K562 (cell line): Measurements from ENCODE around the gene SAMD11. TPM values are rescaled to one million over a fixed set of nuclear protein-coding genes. Genes with fewer than 3 reads are reported as not detected.

Experiments
- ATAC-seq: fragments of 200-7000 bp; cut with Tn5 transposase; 3 replicates; pipeline ENCODE4 v1.9.1; 2020; ENCODE audit warnings: moderate library complexity
- BruUV-seq: library from RNA; stranded (reverse); fragments of 400-500 nt; replicated peaks from 2 replicates; lab custom pipeline; 2021; lab: Mats Ljungman, UMichigan
- CTCF ChIA-PET: fragments of 300-600 bp; formaldehyde crosslinking; extraction: SDS; loops from one replicate; lab custom pipeline; 2021; ENCODE audit warnings: low intra/inter-chr PET ratio; lab: Yijun Ruan, JAX
- POLR2A ChIA-PET: fragments of 300-600, 350-650 bp; sonication (Branson Sonifier 250); formaldehyde crosslinking; extraction: SDS; loops from one replicate; lab custom pipeline; 2021; ENCODE audit warnings: antibody characterized with exemption, inconsistent platforms; lab: Yijun Ruan, JAX
- DNase-seq, 4 experiments: peaks; one replicate each; pipeline versions ENCODE4 v3.0.0 to v3.0.0-alpha.2; 2011 to 2018; ENCODE audit warnings: low spot score in 3 of 4, mixed read lengths in 3 of 4; ENCODE audit errors: extremely low read depth in 1 of 4
- FAIRE-seq: peaks from 2 replicates; lab custom pipeline; 2011; peaks lifted over from hg19 to GRCh38; lab: Jason Lieb, UNC
- H2AFZ ChIP-seq: 2 replicates; pipeline ENCODE4 v1.6.0; 2011; ENCODE audit warnings: low read depth, low read length, control low read depth, inconsistent platforms
- H3K27ac ChIP-seq: fragments of 200-600 bp; 3 replicates; pipeline ENCODE4 v1.8.0; 2011; ENCODE audit warnings: low read depth, mild to moderate bottlenecking, control low read depth, inconsistent platforms, low read length, moderate library complexity, mixed read lengths; ENCODE audit errors: extremely low read depth
- H3K27me3 ChIP-seq, 2 experiments: fragments of 300-600 bp in 1 of 2; 2 replicates in 1 of 2; 3 replicates in 1 of 2; pipeline versions ENCODE4 v1.6.0 to v1.8.0; 2011; ENCODE audit warnings: inconsistent platforms in 2 of 2, low read length in 2 of 2, mild to moderate bottlenecking in 1 of 2, mixed read lengths in 1 of 2, moderate library complexity in 1 of 2; ENCODE audit not compliant: control insufficient read depth in 2 of 2, insufficient read depth in 2 of 2
- H3K36me3 ChIP-seq: fragments of 300-600 bp; 3 replicates; pipeline ENCODE4 v1.8.0; 2011; ENCODE audit warnings: mild to moderate bottlenecking, low read length, inconsistent platforms; ENCODE audit not compliant: control insufficient read depth, insufficient read depth
- H3K4me1 ChIP-seq, 2 experiments: fragments of 200-600 bp in 1 of 2; replicated peaks in 1 of 2; 2 replicates in 1 of 2; 3 replicates in 1 of 2; pipeline versions ENCODE4 v1.5.1 to v1.8.0; 2011; ENCODE audit warnings: inconsistent platforms in 2 of 2, low read length in 2 of 2, mild to moderate bottlenecking in 1 of 2, mixed read lengths in 1 of 2, moderate library complexity in 1 of 2; ENCODE audit not compliant: control insufficient read depth in 2 of 2, insufficient read depth in 2 of 2
- H3K4me2 ChIP-seq: 2 replicates; pipeline ENCODE4 v1.6.1; 2011; ENCODE audit warnings: low read length, control low read depth, inconsistent platforms, mixed read lengths; ENCODE audit not compliant: insufficient read depth
- H3K4me3 ChIP-seq: fragments of 200-600 bp; sonication (generic), shearing (Covaris generic); 2 replicates; pipeline ENCODE4 v1.5.1; 2016; ENCODE audit warnings: control low read depth, inconsistent platforms
- H3K79me2 ChIP-seq: fragments of 200-600 bp; 3 replicates; pipeline ENCODE4 v1.8.0; 2011; ENCODE audit warnings: low read length, inconsistent platforms; ENCODE audit not compliant: control insufficient read depth, insufficient read depth
- H3K9ac ChIP-seq, 2 experiments: 2 replicates each; pipeline versions ENCODE4 v1.6.0 to v1.6.1; 2011; ENCODE audit warnings: low read depth in 2 of 2, low read length in 2 of 2, control low read depth in 1 of 2, inconsistent platforms in 1 of 2, mild to moderate bottlenecking in 1 of 2, mixed read lengths in 1 of 2; ENCODE audit not compliant: insufficient read depth in 1 of 2
- H3K9me1 ChIP-seq: one replicate; pipeline ENCODE4 v1.6.0; 2011; ENCODE audit warnings: inconsistent platforms, mild to moderate bottlenecking, low read length, moderate library complexity; ENCODE audit not compliant: control insufficient read depth, insufficient read depth
- H3K9me3 ChIP-seq: replicated peaks from 2 replicates; pipeline ENCODE4 v1.5.1; 2011; ENCODE audit warnings: low read depth, low read length, inconsistent platforms; ENCODE audit not compliant: control insufficient read depth, insufficient read depth
- H4K20me1 ChIP-seq: replicated peaks from 2 replicates; pipeline ENCODE4 v1.6.1; 2011; ENCODE audit warnings: low read length, inconsistent platforms, mixed read lengths; ENCODE audit not compliant: control insufficient read depth, insufficient read depth
- ILK ChIP-seq: fragments of 450-650 bp; IDR thresholded peaks from 2 replicates; pipeline ENCODE4 v1.6.1; 2016; ENCODE audit warnings: missing genetic modification characterization, low read depth, mild to moderate bottlenecking, missing compliant biosample characterization, moderate library complexity, borderline replicate concordance
- POLR2G ChIP-seq: fragments of 200-400 bp; formaldehyde crosslinking; IDR thresholded peaks from 2 replicates; pipeline ENCODE4 v1.6.1; 2017; ENCODE audit warnings: low read depth, mild to moderate bottlenecking, antibody characterized with exemption, low read length, moderate library complexity
- RFX1 ChIP-seq: fragments of 450-650 bp; IDR thresholded peaks from 2 replicates; pipeline ENCODE4 v1.6.1; 2016; ENCODE audit warnings: mild to moderate bottlenecking, moderate library complexity
- TSHZ1 ChIP-seq: fragments of 250-450 bp; sonication (Bioruptor Pico); IDR thresholded peaks from 2 replicates; pipeline ENCODE4 v1.4.0; 2020; ENCODE audit warnings: mild to moderate bottlenecking, moderate library complexity
- WGBS: fragments of 100-300 bp; shearing (Covaris generic); methylation state at CpG from one replicate; pipeline ENCODE4 v1.1.6; 2016; ENCODE audit warnings: low coverage, mixed read lengths; ENCODE audit not compliant: insufficient coverage; ENCODE audit errors: missing lambda C conversion rate; 5-methylcytosine and 5-hydroxymethylcytosine counted together
- in situ Hi-C: fragments of 300-500 bp; cut with MboI; formaldehyde crosslinking; loops from 4 replicates; pipeline ENCODE4 v1.15.0; 2018; ENCODE audit warnings: inconsistent platforms, mixed read lengths
- intact Hi-C: fragments of 100-400 bp; cut with micrococcal nuclease; formaldehyde crosslinking; loops from 2 replicates; pipeline ENCODE4 v1.14.2; 2022
- polyA plus RNA-seq, 8 experiments: library from polyadenylated mRNA; depleted of rRNA in 4 of 8; stranded (reverse) in 5 of 8; unstranded in 3 of 8; fragments of >200 nt; fragmentation: Nextera tagmentation in 2 of 8; fragmentation: Illumina TruSeq in 1 of 8; extraction: Ambion mirVana in 2 of 8; extraction: Trizol in 1 of 8; gene quantifications; 2 replicates each; pipeline versions ENCODE4 v1.2.1 to v1.2.3, GENCODE V29; 2011 to 2014; ENCODE audit warnings: inconsistent platforms in 1 of 8, missing spikeins in 1 of 8
- total RNA-seq, 7 experiments: library from RNA; depleted of rRNA in 6 of 7; stranded (reverse); fragments of >200 nt in 6 of 7; fragmentation: Illumina TruSeq in 2 of 7; extraction: Trizol in 2 of 7; gene quantifications; 2 replicates each; pipeline versions ENCODE4 v1.2.1 to v1.2.3, GENCODE V29; 2011 to 2021; ENCODE audit warnings: low replicate concordance in 1 of 7
- TF ChIP-seq, protein P1 (sequence below): sonication (generic); formaldehyde crosslinking; IDR thresholded peaks from 2 replicates; pipeline ENCODE4 v1.8.0; 2022; ENCODE audit warnings: mild to moderate bottlenecking, missing genetic modification reagents

Gene SAMD11
- total and polyA plus RNA-seq, 9 of the 15 experiments (the other 6 are each of a cell fraction or from before 2014, with no cell fraction given): 0.07 to 0.82 (median 0.11) TPM; not detected in 2

DNA sequence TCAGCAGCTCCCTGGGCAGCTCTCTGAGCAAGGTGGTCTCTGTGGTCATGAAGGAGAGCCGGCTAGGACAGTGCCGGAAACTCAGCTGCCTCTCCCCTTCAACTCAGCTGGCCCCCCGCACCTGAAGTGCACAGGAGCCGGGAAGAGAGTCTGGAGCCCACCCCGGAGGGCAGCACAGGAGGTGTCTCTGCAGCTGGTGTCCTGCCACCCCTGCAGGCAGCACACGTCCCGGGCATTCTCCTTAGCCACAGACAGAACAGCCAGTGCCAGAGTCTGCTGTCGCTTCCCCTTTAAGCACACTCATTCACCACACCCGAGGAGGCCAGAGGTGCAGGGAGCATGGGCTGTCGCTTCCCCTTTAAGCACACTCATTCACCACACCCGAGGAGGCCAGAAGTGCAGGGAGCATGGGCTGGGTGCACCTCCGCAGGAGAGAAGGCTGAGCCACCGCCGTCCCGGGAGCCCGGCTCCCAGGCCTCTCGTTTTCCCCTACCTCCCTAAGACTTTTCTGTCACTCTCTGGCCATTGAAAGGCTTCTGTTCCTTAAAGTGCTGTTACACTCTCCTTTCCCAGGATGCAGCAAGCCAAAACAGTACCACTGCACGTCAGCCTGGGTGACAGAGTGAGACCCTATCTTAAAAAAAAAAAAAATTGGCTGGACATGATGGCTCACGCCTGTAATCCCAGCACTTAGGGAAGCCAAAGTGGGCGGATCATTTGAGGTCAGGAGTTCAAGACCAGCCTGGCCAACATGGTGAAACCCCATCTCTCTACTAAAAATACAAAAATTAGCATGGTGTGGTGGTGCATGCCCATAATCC, 16.9 kb upstream of the SAMD11 start (continued):
- TF ChIP-seq, protein P1, sequence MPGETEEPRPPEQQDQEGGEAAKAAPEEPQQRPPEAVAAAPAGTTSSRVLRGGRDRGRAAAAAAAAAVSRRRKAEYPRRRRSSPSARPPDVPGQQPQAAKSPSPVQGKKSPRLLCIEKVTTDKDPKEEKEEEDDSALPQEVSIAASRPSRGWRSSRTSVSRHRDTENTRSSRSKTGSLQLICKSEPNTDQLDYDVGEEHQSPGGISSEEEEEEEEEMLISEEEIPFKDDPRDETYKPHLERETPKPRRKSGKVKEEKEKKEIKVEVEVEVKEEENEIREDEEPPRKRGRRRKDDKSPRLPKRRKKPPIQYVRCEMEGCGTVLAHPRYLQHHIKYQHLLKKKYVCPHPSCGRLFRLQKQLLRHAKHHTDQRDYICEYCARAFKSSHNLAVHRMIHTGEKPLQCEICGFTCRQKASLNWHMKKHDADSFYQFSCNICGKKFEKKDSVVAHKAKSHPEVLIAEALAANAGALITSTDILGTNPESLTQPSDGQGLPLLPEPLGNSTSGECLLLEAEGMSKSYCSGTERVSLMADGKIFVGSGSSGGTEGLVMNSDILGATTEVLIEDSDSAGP (CRISPR knock-in tag): peak; percentile 93
- no peak for TF ChIP-seq ILK (tag)

GRCh38 chr1:907611-908451, 15.9 kb upstream of the SAMD11 start:
- Histone ChIP-seq H3K36me3 (no peaks in the 10 kb centered on the region), H3K79me2 (no peaks in the 10 kb centered on the region), H2AFZ (no peak overlapping the region), H3K4me3 (no peak overlapping the region), H3K4me1 (peaks cover 19 to 67% of the 10 kb centered on the region in 2 experiments), H3K9me3 (no peaks in the 10 kb centered on the region), H3K27me3 (no peaks in the 10 kb centered on the region), H3K9ac (0 out of 4 replicates have a peak overlapping the region, but pooled peaks of 1 of the 2 experiments have one; percentile 12), H4K20me1 (peaks cover 12% of the 10 kb centered on the region), H3K9me1 (no peaks in the 10 kb centered on the region), H3K4me2 (no peak overlapping the region), H3K27ac (no peak overlapping the region)
- ChIA-PET CTCF (interaction anchor here (0.6 kb wide), 1 partner anchor 155 kb away, joined by 3 read pairs; no protein-coding TSS in a partner anchor), POLR2A (interaction anchor here (0.6 kb wide), 1 partner anchor 18 kb away, joined by 3 read pairs; no protein-coding TSS in a partner anchor)
- intact Hi-C loops (no loop called here), in situ Hi-C loops (no loop called here)
- 0 out of 2 replicates have a peak, but pooled peaks have one; percentile 24 for TF ChIP-seq POLR2G
- no peak for TF ChIP-seq TSHZ1
- TF ChIP-seq RFX1: no peak
- WGBS: 78% methylated on average over 17 of the region's 17 CpGs
- no TSS peak for BruUV-seq
- FAIRE-seq: no peak
- no peak for DNase-seq
- no peak for ATAC-seq
